ENCODE results near the gene LRRIQ3.

LRRIQ3 gene

DNA sequence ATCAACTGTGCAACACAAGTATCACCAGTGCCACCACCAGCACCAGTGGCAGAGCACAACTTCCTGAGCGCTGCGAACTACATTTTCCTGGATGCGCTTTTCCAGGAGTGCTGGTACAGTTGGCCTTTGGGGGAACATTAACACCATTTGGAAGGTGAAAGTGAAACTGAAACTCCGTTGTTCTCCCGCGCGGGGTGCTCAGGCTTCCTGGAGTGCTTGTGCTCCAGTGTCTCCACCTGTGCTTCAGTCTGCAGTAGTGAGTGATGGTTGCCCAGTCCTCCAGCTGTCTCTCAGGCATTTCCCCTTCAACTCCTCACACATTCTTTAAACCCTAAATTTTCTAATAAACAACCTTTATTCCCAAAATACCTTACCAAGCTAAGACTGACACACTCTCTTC is 187.8 kb downstream of the LRRIQ3 start:
- no peaks in the 10 kb centered on the region for H3K9me3 Mint-ChIP-seq
- no peak overlapping the region for H3K27ac Mint-ChIP-seq
- H3K4me3 Mint-ChIP-seq = no peak overlapping the region
- H3K36me3 Mint-ChIP-seq = no peaks in the 10 kb centered on the region
- H3K4me1 Mint-ChIP-seq = no peaks in the 10 kb centered on the region
- peaks cover 14% of the 10 kb centered on the region for H3K27me3 Mint-ChIP-seq
- ATAC-seq = no peak

DNA sequence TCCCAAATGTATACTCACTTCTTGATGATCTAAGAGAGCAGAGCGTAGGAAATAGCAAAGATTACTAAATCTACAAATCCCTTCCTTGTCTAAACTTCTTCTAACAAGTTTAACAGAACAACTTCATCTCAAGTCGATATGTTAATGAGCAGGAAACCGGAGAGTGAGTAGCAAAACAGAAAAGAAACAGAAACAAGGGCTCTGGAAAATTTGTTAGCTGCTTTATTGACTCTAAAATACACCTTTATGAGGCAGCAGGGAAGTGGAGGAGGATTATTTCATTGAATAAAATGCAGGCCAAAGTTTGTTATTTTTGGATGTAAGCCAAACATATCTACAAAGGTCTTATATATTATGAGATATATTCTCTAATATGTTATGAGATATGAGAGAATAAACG is 192.4 kb downstream of the LRRIQ3 start:
- no peak for ATAC-seq
- H3K27ac Mint-ChIP-seq = no peak overlapping the region
- H3K36me3 Mint-ChIP-seq = no peaks in the 10 kb centered on the region
- peaks cover 4% of the 10 kb centered on the region for H3K9me3 Mint-ChIP-seq
- H3K27me3 Mint-ChIP-seq = peaks cover 3% of the 10 kb centered on the region
- no peaks in the 10 kb centered on the region for H3K4me1 Mint-ChIP-seq
- no peak overlapping the region for H3K4me3 Mint-ChIP-seq

DNA sequence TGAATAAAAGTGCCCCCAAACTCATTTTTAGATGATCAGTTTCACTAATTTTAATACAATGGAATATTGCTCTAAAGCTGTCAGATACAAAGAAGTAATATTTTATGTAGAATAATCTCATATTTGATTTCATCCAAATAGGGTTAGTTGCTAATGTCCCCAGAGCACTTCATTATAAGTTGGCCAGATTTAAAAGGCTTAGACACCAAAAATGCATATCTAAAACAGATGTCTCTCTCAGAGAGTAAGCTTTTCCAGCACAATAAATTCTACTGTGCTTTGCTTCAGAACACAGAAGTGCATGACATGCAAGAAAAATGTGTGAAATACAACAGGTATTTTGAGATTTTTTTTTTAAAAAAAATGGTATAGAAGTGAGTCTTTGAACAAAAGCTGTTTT is 194.2 kb downstream of the LRRIQ3 start:
- Mint-ChIP-seq H3K36me3 (no peaks in the 10 kb centered on the region), H3K27ac (no peak overlapping the region), H3K27me3 (no peaks in the 10 kb centered on the region), H3K9me3 (peaks cover 4% of the 10 kb centered on the region), H3K4me3 (no peak overlapping the region), H3K4me1 (no peaks in the 10 kb centered on the region)
- no peak for ATAC-seq

- no peak overlapping the region for H3K27ac Mint-ChIP-seq
- ATAC-seq = no peak
- no peaks in the 10 kb centered on the region for H3K36me3 Mint-ChIP-seq
- H3K4me3 Mint-ChIP-seq = no peak overlapping the region
- H3K27me3 Mint-ChIP-seq = no peaks in the 10 kb centered on the region
- peaks cover 4% of the 10 kb centered on the region for H3K9me3 Mint-ChIP-seq
- H3K4me1 Mint-ChIP-seq = no peaks in the 10 kb centered on the region
Observed at GRCh38 chr1:73998348-73998959, 199.5 kb downstream of the LRRIQ3 start.

GRCh38 chr1:73980324-73981040 is 217.5 kb downstream of the LRRIQ3 start:
- Mint-ChIP-seq H3K4me3 (no peak overlapping the region), H3K4me1 (no peaks in the 10 kb centered on the region), H3K9me3 (no peaks in the 10 kb centered on the region), H3K27ac (no peak overlapping the region), H3K27me3 (no peaks in the 10 kb centered on the region), H3K36me3 (no peaks in the 10 kb centered on the region)
- ATAC-seq = no peak

GRCh38 chr1:73979684-73980083 is 218.3 kb downstream of the LRRIQ3 start:
- no peaks in the 10 kb centered on the region for H3K36me3 Mint-ChIP-seq
- H3K27ac Mint-ChIP-seq = no peak overlapping the region
- ATAC-seq = no peak
- H3K27me3 Mint-ChIP-seq = no peaks in the 10 kb centered on the region
- H3K9me3 Mint-ChIP-seq = no peaks in the 10 kb centered on the region
- no peaks in the 10 kb centered on the region for H3K4me1 Mint-ChIP-seq
- no peak overlapping the region for H3K4me3 Mint-ChIP-seq

DNA sequence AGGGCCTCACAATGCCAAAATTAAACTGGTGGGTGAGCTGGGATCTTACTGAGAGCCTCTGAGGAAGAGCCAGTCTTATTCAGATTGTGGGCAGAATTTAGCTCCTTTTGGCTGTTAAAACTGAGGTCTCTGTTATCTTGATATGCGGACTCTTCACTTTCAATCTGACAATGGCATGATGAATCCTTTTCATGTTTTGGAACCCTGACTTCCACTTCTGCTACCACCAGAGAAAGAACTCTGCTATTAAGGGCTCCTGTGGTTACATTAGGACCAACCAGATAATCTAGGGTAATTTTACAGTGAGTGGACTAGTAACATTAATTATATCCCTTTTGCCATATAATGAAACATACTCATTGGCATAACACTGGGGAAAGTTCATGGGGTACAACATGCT is 219.0 kb downstream of the LRRIQ3 start:
- Mint-ChIP-seq H3K36me3 (no peaks in the 10 kb centered on the region), H3K4me3 (no peak overlapping the region), H3K27ac (no peak overlapping the region), H3K27me3 (no peaks in the 10 kb centered on the region), H3K4me1 (no peaks in the 10 kb centered on the region), H3K9me3 (no peaks in the 10 kb centered on the region)
- no peak for ATAC-seq
